Measurements from ENCODE around the gene SLC11A2.

DNA sequence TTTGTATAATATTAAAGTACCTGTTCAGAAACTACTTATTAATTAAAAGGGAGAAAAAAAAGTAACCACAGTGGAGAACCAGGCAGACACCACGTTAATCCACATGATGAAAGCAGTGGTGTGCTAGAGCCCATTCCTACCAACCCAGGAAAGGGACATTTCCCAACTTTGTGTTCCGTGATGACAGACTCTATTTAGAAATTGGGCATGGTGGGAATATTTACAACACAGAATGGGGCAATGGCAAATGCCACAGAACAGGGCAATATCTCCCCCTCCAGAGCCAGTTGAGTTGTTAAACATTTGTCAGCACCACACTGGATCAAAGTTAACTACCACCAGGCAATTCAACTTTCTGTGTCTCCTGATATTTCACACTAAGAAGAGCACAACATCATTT is 75.1 kb downstream of the SLC11A2 start:
- no peak for TF ChIP-seq CTCF (IDR thresholded peaks at IDR 0.05)
- no peak for TF ChIP-seq ZFX (IDR thresholded peaks at IDR 0.05; ENCODE audit: borderline replicate concordance)
